22Rv1 (cell line): Measurements from ENCODE around the gene DNAJC17.

Experiments
- ZFX ChIP-seq: fragments of 450-650 bp; IDR thresholded peaks from 2 replicates; pipeline ENCODE4 v1.6.1; 2017; ENCODE audit warnings: antibody characterized with exemption, borderline replicate concordance
- TF ChIP-seq, protein P1 (sequence below): fragments of 450-650 bp; IDR thresholded peaks from 2 replicates; pipeline ENCODE4 v1.5.1; 2017; ENCODE audit warnings: mild to moderate bottlenecking

DNA sequence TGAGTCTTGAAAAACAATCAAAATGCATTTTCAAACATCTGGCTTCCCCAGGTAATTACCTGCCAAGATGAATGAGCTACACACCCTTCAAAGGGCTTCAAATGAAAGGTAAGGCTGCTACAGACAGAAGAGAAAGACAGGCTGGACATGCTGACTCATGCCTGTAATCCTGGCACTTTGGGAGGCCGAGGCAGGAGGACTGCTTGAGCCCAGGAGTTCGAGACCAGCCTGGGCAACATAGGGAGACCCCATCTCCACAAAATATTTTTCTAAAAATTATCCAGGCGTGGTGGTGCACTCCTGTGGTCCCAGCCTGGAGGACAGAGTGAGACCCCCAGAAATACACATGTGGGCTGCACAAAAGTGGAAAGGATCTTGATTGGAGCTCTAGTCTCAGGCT, 14.9 kb downstream of the DNAJC17 start:
- TF ChIP-seq, protein P1, sequence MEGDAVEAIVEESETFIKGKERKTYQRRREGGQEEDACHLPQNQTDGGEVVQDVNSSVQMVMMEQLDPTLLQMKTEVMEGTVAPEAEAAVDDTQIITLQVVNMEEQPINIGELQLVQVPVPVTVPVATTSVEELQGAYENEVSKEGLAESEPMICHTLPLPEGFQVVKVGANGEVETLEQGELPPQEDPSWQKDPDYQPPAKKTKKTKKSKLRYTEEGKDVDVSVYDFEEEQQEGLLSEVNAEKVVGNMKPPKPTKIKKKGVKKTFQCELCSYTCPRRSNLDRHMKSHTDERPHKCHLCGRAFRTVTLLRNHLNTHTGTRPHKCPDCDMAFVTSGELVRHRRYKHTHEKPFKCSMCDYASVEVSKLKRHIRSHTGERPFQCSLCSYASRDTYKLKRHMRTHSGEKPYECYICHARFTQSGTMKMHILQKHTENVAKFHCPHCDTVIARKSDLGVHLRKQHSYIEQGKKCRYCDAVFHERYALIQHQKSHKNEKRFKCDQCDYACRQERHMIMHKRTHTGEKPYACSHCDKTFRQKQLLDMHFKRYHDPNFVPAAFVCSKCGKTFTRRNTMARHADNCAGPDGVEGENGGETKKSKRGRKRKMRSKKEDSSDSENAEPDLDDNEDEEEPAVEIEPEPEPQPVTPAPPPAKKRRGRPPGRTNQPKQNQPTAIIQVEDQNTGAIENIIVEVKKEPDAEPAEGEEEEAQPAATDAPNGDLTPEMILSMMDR: no peak
- no peak for TF ChIP-seq ZFX
